22Rv1 (cell line): ENCODE results near the gene SCN7A.

Experiments
- CTCF ChIP-seq: fragments of 450-650 bp; IDR thresholded peaks from 2 replicates; pipeline ENCODE4 v1.5.1; 2017; ENCODE audit warnings: mild to moderate bottlenecking
- ZFX ChIP-seq: fragments of 450-650 bp; IDR thresholded peaks from 2 replicates; pipeline ENCODE4 v1.6.1; 2017; ENCODE audit warnings: antibody characterized with exemption, borderline replicate concordance

GRCh38 chr2:166373105-166373504 lies 120.9 kb downstream of the SCN7A start:
- TF ChIP-seq CTCF (no peak), ZFX (no peak)
